ENCODE data around the gene HEBP1. TPM values are rescaled to one million over a fixed set of nuclear protein-coding genes. Genes with fewer than 3 reads are reported as not detected.
A peak's percentile ranks its signal among the peaks of the same experiment; 100 is the strongest.

The HEBP1 gene
- total RNA-seq, 1 experiment from 2014 or later = 19.3 TPM

GRCh38 chr12:13024531-13024916 is 24.5 kb upstream of the HEBP1 start:
- BruUV-seq (replicated peaks) = no TSS peak
- no peaks in the 10 kb centered on the region for H3K36me3 ChIP-seq (ENCODE audit: control insufficient read depth, insufficient read depth, low read length)

GRCh38 chr12:13023811-13024530 is 23.9 kb upstream of the HEBP1 start:
- no peak for DNase-seq (ENCODE audit: low read depth, low spot score)
- in situ Hi-C loops (cut with HindIII; ENCODE audit: low pct_unique_long_range_greater_than_20kb, low sequenced_read_pairs) = no loop called here
- no peaks in the 10 kb centered on the region for H3K9me3 ChIP-seq (ENCODE audit: control insufficient read depth, insufficient read depth, low read depth, low read length)
- intact Hi-C loops (cut with micrococcal nuclease; ENCODE audit: unreplicated experiment) = loop anchor here (2.0 kb wide), 1 partner anchor 187 kb away; no protein-coding TSS in a partner anchor
- H3K27ac ChIP-seq (ENCODE audit: low read length) = no peak overlapping the region
- H3K4me3 ChIP-seq (ENCODE audit: low read depth in 2 of 2, low read length in 2 of 2) = no peak overlapping the region
- H3K27me3 ChIP-seq (ENCODE audit: control insufficient read depth, insufficient read depth, low read length) = no peaks in the 10 kb centered on the region
- POLR2A ChIA-PET = no interaction called here
- peak; percentile 92 for ATAC-seq
- CTCF ChIA-PET = interaction anchor here (0.6 to 2.5 kb wide), 3 partner anchors 75 to 188 kb away, joined by 4 to 7 read pairs (median 5); no protein-coding TSS in a partner anchor
- TF ChIP-seq CTCF (IDR thresholded peaks at IDR 0.05) (peak; percentile 72), REST (IDR thresholded peaks at IDR 0.05; ENCODE audit: insufficient read depth in 1 of 2, low read depth in 2 of 2, low read length in 1 of 2) (no peak), POLR2AphosphoS5 (IDR thresholded peaks at IDR 0.05; ENCODE audit: low read depth, low read length) (no peak)
- no peaks in the 10 kb centered on the region for H3K36me3 ChIP-seq (ENCODE audit: control insufficient read depth, insufficient read depth, low read length)
- BruUV-seq (replicated peaks) = no TSS peak
- H3K4me1 ChIP-seq (ENCODE audit: control insufficient read depth, insufficient read depth, low read length) = no peaks in the 10 kb centered on the region; the same call in 1 of the 2 replicates

More at GRCh38 chr12:13024531-13024916, 24.5 kb upstream of the HEBP1 start:
- H3K27ac ChIP-seq (ENCODE audit: low read length) = no peak overlapping the region
- no peak overlapping the region for H3K4me3 ChIP-seq (ENCODE audit: low read depth in 2 of 2, low read length in 2 of 2)
- no peak for TF ChIP-seq REST (IDR thresholded peaks at IDR 0.05; ENCODE audit: insufficient read depth in 1 of 2, low read depth in 2 of 2, low read length in 1 of 2)
- TF ChIP-seq CTCF (IDR thresholded peaks at IDR 0.05) = peak; percentile 31
- DNase-seq (ENCODE audit: low read depth, low spot score) = no peak
- in situ Hi-C loops (cut with HindIII; ENCODE audit: low pct_unique_long_range_greater_than_20kb, low sequenced_read_pairs) (no loop called here), intact Hi-C loops (cut with micrococcal nuclease; ENCODE audit: unreplicated experiment) (loop anchor here (2.0 kb wide), 1 partner anchor 186 kb away; no protein-coding TSS in a partner anchor)
- ChIA-PET POLR2A (no interaction called here), CTCF (interaction anchor here (0.6 to 2.5 kb wide), 3 partner anchors 74 to 187 kb away, joined by 4 to 7 read pairs (median 5); no protein-coding TSS in a partner anchor)
- ATAC-seq = no peak
- H3K4me1 ChIP-seq (ENCODE audit: control insufficient read depth, insufficient read depth, low read length) = no peaks in the 10 kb centered on the region; the same call in 1 of the 2 replicates
- no peaks in the 10 kb centered on the region for H3K9me3 ChIP-seq (ENCODE audit: control insufficient read depth, insufficient read depth, low read depth, low read length)
- no peaks in the 10 kb centered on the region for H3K27me3 ChIP-seq (ENCODE audit: control insufficient read depth, insufficient read depth, low read length)
